Epithelial cell of esophagus (primary cell): ENCODE measurements around the gene IGFL4.

Experiments
- DNase-seq: peaks from one replicate; pipeline ENCODE4 v3.0.0; 2010; ENCODE audit warnings: low read depth
- H3K4me3 ChIP-seq: 2 replicates; pipeline ENCODE4 v1.5.1; 2011; ENCODE audit warnings: mild to moderate bottlenecking, low read length, control low read depth
- CTCF ChIP-seq: IDR thresholded peaks from 2 replicates; pipeline ENCODE4 v1.5.1; 2011; ENCODE audit warnings: low read depth, mild to moderate bottlenecking, low read length, control low read depth, inconsistent platforms; ENCODE audit not compliant: insufficient read depth; ENCODE audit errors: missing control alignments

IGFL4 gene

GRCh38 chr19:46063201-46063600, 22.4 kb upstream of the IGFL4 start:
- DNase-seq, result no peak
- no peak overlapping the region for H3K4me3 ChIP-seq
- TF ChIP-seq CTCF, result no peak

GRCh38 chr19:46060012-46060411, 19.2 kb upstream of the IGFL4 start:
- DNase-seq, result no peak
- TF ChIP-seq CTCF, result no peak
- H3K4me3 ChIP-seq, result no peak overlapping the region

GRCh38 chr19:46058778-46059177, 18.0 kb upstream of the IGFL4 start:
- no peak overlapping the region for H3K4me3 ChIP-seq
- TF ChIP-seq CTCF, result no peak
- DNase-seq, result no peak

GRCh38 chr19:46056536-46056935, 15.7 kb upstream of the IGFL4 start:
- peak; percentile 87 for DNase-seq
- H3K4me3 ChIP-seq, result no peak overlapping the region
- TF ChIP-seq CTCF, result no peak

GRCh38 chr19:46052896-46053295, 12.1 kb upstream of the IGFL4 start:
- no peak for TF ChIP-seq CTCF
- no peak overlapping the region for H3K4me3 ChIP-seq
- no peak for DNase-seq

- no peak overlapping the region for H3K4me3 ChIP-seq
These were observed 8.8 kb upstream of the IGFL4 start for GRCh38 chr19:46049597-46049996.

More at GRCh38 chr19:46049597-46049996, 8.8 kb upstream of the IGFL4 start:
- no peak for TF ChIP-seq CTCF
- DNase-seq, result no peak
